Measurements from ENCODE around the gene FH. TPM values are rescaled to one million over a fixed set of nuclear protein-coding genes. Genes with fewer than 3 reads are reported as not detected.

FH gene
- total RNA-seq, 2 experiments from 2014 or later = 65.6 to 88.1 TPM

- DNase-seq (no peak), ATAC-seq (no peak)
- H3K4me1 Mint-ChIP-seq = peaks cover 7% of the 10 kb centered on the region
- H3K27me3 Mint-ChIP-seq = peaks cover 20% of the 10 kb centered on the region
- H3K4me3 Mint-ChIP-seq = no peak overlapping the region
- no peak overlapping the region for H3K27ac Mint-ChIP-seq
- CTCF ChIA-PET = interaction anchor here (1.1 to 1.3 kb wide), 2 partner anchors 18 to 91 kb away, joined by 3 read pairs; no protein-coding TSS in a partner anchor
- peaks cover 2% of the 10 kb centered on the region for H3K9me3 Mint-ChIP-seq (ENCODE audit: low read depth)
- H3K36me3 Mint-ChIP-seq = peaks cover 2% of the 10 kb centered on the region
Measured at GRCh38 chr1:241536304-241536703, 16.7 kb upstream of the FH start.

GRCh38 chr1:241533326-241534115, 14.0 kb upstream of the FH start:
- no peak for ATAC-seq
- no peak for DNase-seq
- CTCF ChIA-PET = interaction anchor here (1.3 to 1.6 kb wide), 2 partner anchors 8 to 77 kb away, joined by 4 to 9 read pairs; no protein-coding TSS in a partner anchor
- Mint-ChIP-seq H3K4me3 (no peak overlapping the region), H3K27ac (no peak overlapping the region), H3K36me3 (peaks cover 2% of the 10 kb centered on the region), H3K27me3 (peaks cover 27% of the 10 kb centered on the region), H3K9me3 (ENCODE audit: low read depth) (peaks cover 2% of the 10 kb centered on the region), H3K4me1 (peaks cover 10% of the 10 kb centered on the region)

- ATAC-seq = no peak
- no peak overlapping the region for H3K4me3 Mint-ChIP-seq
- no peak overlapping the region for H3K27ac Mint-ChIP-seq
- DNase-seq = no peak
- H3K27me3 Mint-ChIP-seq = peaks cover 29% of the 10 kb centered on the region
- H3K9me3 Mint-ChIP-seq (ENCODE audit: low read depth) = peaks cover 2% of the 10 kb centered on the region
- peaks cover 2% of the 10 kb centered on the region for H3K36me3 Mint-ChIP-seq
- CTCF ChIA-PET = interaction anchor here (0.6 to 1.6 kb wide), 7 partner anchors 9 to 94 kb away, joined by 3 to 9 read pairs (median 5); no protein-coding TSS in a partner anchor
- H3K4me1 Mint-ChIP-seq = peaks cover 10% of the 10 kb centered on the region
Measured at GRCh38 chr1:241532864-241533263, 13.3 kb upstream of the FH start.

GRCh38 chr1:241532162-241532531, 12.6 kb upstream of the FH start, which contains the start of gene KMO:
Gene KMO (plus strand): TSS chr1:241532378. CDS start chr1:241532445, 67 bp downstream.
- Mint-ChIP-seq H3K9me3 (ENCODE audit: low read depth) (no peaks in the 10 kb centered on the region), H3K4me1 (peaks cover 10% of the 10 kb centered on the region), H3K4me3 (peak within 1 kb of the TSS; percentile 89), H3K27me3 (peaks cover 31% of the 10 kb centered on the region), H3K27ac (peak within 1 kb of the TSS; percentile 96), H3K36me3 (no peaks in the 10 kb centered on the region)
- DNase-seq (no peak), ATAC-seq (peak; percentile 47)
- CTCF ChIA-PET = interaction anchor here (0.6 to 1.6 kb wide), 8 partner anchors 9 to 466 kb away, joined by 3 to 9 read pairs (median 4); no protein-coding TSS in a partner anchor

GRCh38 chr1:241531195-241532161, 11.9 kb upstream of the FH start:
- H3K27ac Mint-ChIP-seq = peak overlapping the region; percentile 96
- H3K9me3 Mint-ChIP-seq (ENCODE audit: low read depth) = no peaks in the 10 kb centered on the region
- peaks cover 10% of the 10 kb centered on the region for H3K4me1 Mint-ChIP-seq
- no peaks in the 10 kb centered on the region for H3K36me3 Mint-ChIP-seq
- peak; percentile 88 for ATAC-seq
- no peak for DNase-seq
- peaks cover 34% of the 10 kb centered on the region for H3K27me3 Mint-ChIP-seq
- CTCF ChIA-PET = interaction anchor here (0.8 to 1.6 kb wide), 9 partner anchors 10 to 466 kb away, joined by 3 to 9 read pairs (median 4); partner anchors contain the start of gene FH
- H3K4me3 Mint-ChIP-seq = peak overlapping the region; percentile 89

- Mint-ChIP-seq H3K4me3 (no peak overlapping the region), H3K4me1 (peaks cover 4% of the 10 kb centered on the region), H3K9me3 (ENCODE audit: low read depth) (no peaks in the 10 kb centered on the region), H3K27ac (no peak overlapping the region), H3K27me3 (peaks cover 49% of the 10 kb centered on the region), H3K36me3 (no peaks in the 10 kb centered on the region)
- CTCF ChIA-PET = interaction anchor here (2.0 kb wide), 1 partner anchor 8 kb away, joined by 6 read pairs; the partner anchor contains the start of gene FH
- ATAC-seq = no peak
- DNase-seq = no peak
Measured at GRCh38 chr1:241527146-241527545, 7.6 kb upstream of the FH start.

- CTCF ChIA-PET = interaction anchor here (0.9 kb wide), 1 partner anchor 13 kb away, joined by 3 read pairs; no protein-coding TSS in a partner anchor
- peaks cover 53% of the 10 kb centered on the region for H3K27me3 Mint-ChIP-seq
- H3K27ac Mint-ChIP-seq = no peak overlapping the region
- DNase-seq (no peak), ATAC-seq (no peak)
- H3K36me3 Mint-ChIP-seq = no peaks in the 10 kb centered on the region
- no peak overlapping the region for H3K4me3 Mint-ChIP-seq
- H3K4me1 Mint-ChIP-seq = peaks cover 4% of the 10 kb centered on the region
- H3K9me3 Mint-ChIP-seq (ENCODE audit: low read depth) = no peaks in the 10 kb centered on the region
Measured at GRCh38 chr1:241525026-241525425, 5.5 kb upstream of the FH start.

GRCh38 chr1:241521718-241522117, 2.2 kb upstream of the FH start:
- peaks cover 4% of the 10 kb centered on the region for H3K36me3 Mint-ChIP-seq
- CTCF ChIA-PET = no interaction called here
- ATAC-seq = no peak
- peaks cover 19% of the 10 kb centered on the region for H3K4me1 Mint-ChIP-seq
- no peaks in the 10 kb centered on the region for H3K9me3 Mint-ChIP-seq (ENCODE audit: low read depth)
- no peak for DNase-seq
- H3K27ac Mint-ChIP-seq = no peak overlapping the region
- H3K4me3 Mint-ChIP-seq = no peak overlapping the region
- peaks cover 38% of the 10 kb centered on the region for H3K27me3 Mint-ChIP-seq

GRCh38 chr1:241520080-241520465, 518 bp upstream of the FH start:
- CTCF ChIA-PET = interaction anchor here (1.1 to 2.0 kb wide), 2 partner anchors 8 to 11 kb away, joined by 3 to 6 read pairs; no protein-coding TSS in a partner anchor
- H3K4me3 Mint-ChIP-seq = no peak overlapping the region
- H3K4me1 Mint-ChIP-seq = peaks cover 23% of the 10 kb centered on the region
- no peak for ATAC-seq
- H3K9me3 Mint-ChIP-seq (ENCODE audit: low read depth) = no peaks in the 10 kb centered on the region
- H3K27ac Mint-ChIP-seq = no peak overlapping the region
- no peak for DNase-seq
- H3K27me3 Mint-ChIP-seq = peaks cover 32% of the 10 kb centered on the region
- peaks cover 15% of the 10 kb centered on the region for H3K36me3 Mint-ChIP-seq

- H3K4me3 Mint-ChIP-seq = no peak overlapping the region
- H3K27me3 Mint-ChIP-seq = peaks cover 20% of the 10 kb centered on the region
- ATAC-seq (no peak), DNase-seq (peak; percentile 46)
- H3K9me3 Mint-ChIP-seq (ENCODE audit: low read depth) = no peaks in the 10 kb centered on the region
- H3K4me1 Mint-ChIP-seq = peaks cover 25% of the 10 kb centered on the region
- CTCF ChIA-PET = interaction anchor here (0.8 to 2.0 kb wide), 4 partner anchors 10 to 114 kb away, joined by 3 to 6 read pairs (median 4); no protein-coding TSS in a partner anchor
- peak overlapping the region; percentile 85 for H3K27ac Mint-ChIP-seq
- H3K36me3 Mint-ChIP-seq = peaks cover 19% of the 10 kb centered on the region
Measured at GRCh38 chr1:241518476-241519307, 863 bp downstream of the FH start.

- ATAC-seq (no peak), DNase-seq (no peak)
- CTCF ChIA-PET = interaction anchor here (0.6 kb wide), 1 partner anchor 8 kb away, joined by 3 read pairs; no protein-coding TSS in a partner anchor
- Mint-ChIP-seq H3K4me3 (no peak overlapping the region), H3K36me3 (peaks cover 35% of the 10 kb centered on the region), H3K4me1 (peaks cover 17% of the 10 kb centered on the region), H3K9me3 (ENCODE audit: low read depth) (no peaks in the 10 kb centered on the region), H3K27me3 (no peaks in the 10 kb centered on the region), H3K27ac (no peak overlapping the region)
Measured at GRCh38 chr1:241513378-241513777, 6.2 kb downstream of the FH start.

- H3K4me1 Mint-ChIP-seq = peaks cover 2% of the 10 kb centered on the region
- peaks cover 47% of the 10 kb centered on the region for H3K36me3 Mint-ChIP-seq
- H3K27ac Mint-ChIP-seq = no peak overlapping the region
- H3K9me3 Mint-ChIP-seq (ENCODE audit: low read depth) = no peaks in the 10 kb centered on the region
- no peaks in the 10 kb centered on the region for H3K27me3 Mint-ChIP-seq
- no peak for ATAC-seq
- no peak for DNase-seq
- CTCF ChIA-PET = interaction anchor here (0.7 to 1.4 kb wide), 2 partner anchors 8 to 104 kb away, joined by 3 to 4 read pairs; no protein-coding TSS in a partner anchor
- H3K4me3 Mint-ChIP-seq = no peak overlapping the region
Measured at GRCh38 chr1:241507189-241507863, 12.2 kb downstream of the FH start.
